B cell (primary cell): ENCODE results near the gene ZFPL1. TPM values are rescaled to one million over a fixed set of nuclear protein-coding genes. Genes with fewer than 3 reads are reported as not detected.

Source experiments
- ATAC-seq: fragments of 200-7000 bp; cut with Tn5 transposase; one replicate; pipeline ENCODE4 v1.10.0; 2021; ENCODE audit warnings: low read depth, mild to moderate bottlenecking, moderate number of reproducible peaks, moderate library complexity
- CTCF ChIA-PET: fragments of 350-600 bp; sonication (Branson Sonifier 250); formaldehyde crosslinking; loops from one replicate; lab custom pipeline; 2021; ENCODE audit warnings: antibody characterized with exemption, inconsistent platforms; lab: Charles Lee
- POLR2A ChIA-PET: fragments of 350-600 bp; sonication (Branson Sonifier 250); formaldehyde crosslinking; loops from one replicate; lab custom pipeline; 2021; ENCODE audit warnings: antibody characterized with exemption; lab: Charles Lee
- DNase-seq: peaks from one replicate; pipeline ENCODE4 v3.0.0; 2013
- H2AFZ ChIP-seq: 2 replicates; pipeline ENCODE4 v1.6.1; 2012; ENCODE audit warnings: mild to moderate bottlenecking, low read depth, low read length; ENCODE audit not compliant: insufficient read depth, poor library complexity, severe bottlenecking
- H3K27ac ChIP-seq, 2 donors: 1 replicate in 1 of 2; 2 replicates in 1 of 2; pipeline ENCODE4 v1.5.1; 2012 to 2013; ENCODE audit warnings: low read length in 2 of 2, mild to moderate bottlenecking in 2 of 2, moderate library complexity in 1 of 2
- H3K27me3 ChIP-seq, 4 experiments: fragments of 200-600 bp in 1 of 4; sonication (generic) in 1 of 4; replicated peaks in 1 of 4; 1 replicate in 2 of 4; 2 replicates in 2 of 4; pipeline versions ENCODE4 v1.6.1 to v1.7.0; 2013 to 2016; ENCODE audit warnings: low read length in 3 of 4, mild to moderate bottlenecking in 2 of 4, mixed read lengths in 1 of 4, moderate library complexity in 1 of 4; ENCODE audit not compliant: insufficient read depth in 4 of 4, control insufficient read depth in 3 of 4; ENCODE audit errors: control extremely low read depth in 1 of 4
- H3K36me3 ChIP-seq, 2 experiments: replicated peaks in 1 of 2; 1 replicate in 1 of 2; 2 replicates in 1 of 2; pipeline versions ENCODE4 v1.6.1 to v1.7.1; 2013; ENCODE audit warnings: low read length in 1 of 2; ENCODE audit not compliant: insufficient read depth in 2 of 2, control insufficient read depth in 1 of 2; ENCODE audit errors: control extremely low read depth in 1 of 2, extremely low read depth in 1 of 2
- H3K4me1 ChIP-seq, 2 donors: fragments of 200-600 bp in 1 of 2; sonication (generic) in 1 of 2; 1 replicate in 1 of 2; 2 replicates in 1 of 2; pipeline versions ENCODE4 v1.5.1 to v1.6.1; 2013 to 2017; ENCODE audit warnings: low read length in 2 of 2; ENCODE audit not compliant: control insufficient read depth in 2 of 2, insufficient read depth in 2 of 2
- H3K4me2 ChIP-seq: replicated peaks from 2 replicates; pipeline ENCODE3; 2012; ENCODE audit warnings: mild to moderate bottlenecking, low read depth, low read length; ENCODE audit not compliant: poor library complexity, severe bottlenecking
- H3K4me3 ChIP-seq, 5 experiments: fragments of 200-600 bp in 1 of 5; sonication (generic) in 1 of 5; 1 replicate in 3 of 5; 2 replicates in 2 of 5; pipeline versions ENCODE4 v1.5.1 to v1.7.0; 2011 to 2016; ENCODE audit warnings: low read length in 4 of 5, mild to moderate bottlenecking in 4 of 5, low read depth in 2 of 5, control low read depth in 1 of 5, moderate library complexity in 1 of 5; ENCODE audit not compliant: insufficient read depth in 1 of 5; ENCODE audit errors: control extremely low read depth in 1 of 5, extremely low read depth in 1 of 5
- H3K79me2 ChIP-seq: fragments of 200-600 bp; sonication (generic); one replicate; pipeline ENCODE4 v1.6.0; 2016; ENCODE audit warnings: low read length; ENCODE audit not compliant: control insufficient read depth, insufficient read depth
- H3K9ac ChIP-seq: fragments of 200-600 bp; sonication (generic); 2 replicates; pipeline ENCODE4 v1.6.1; 2017; ENCODE audit warnings: mild to moderate bottlenecking, low read length, moderate library complexity
- H3K9me3 ChIP-seq, 3 donors: one replicate each; pipeline versions ENCODE4 v1.6.1 to v1.7.1; 2013; ENCODE audit warnings: low read length in 2 of 3; ENCODE audit not compliant: control insufficient read depth in 2 of 3, insufficient read depth in 1 of 3; ENCODE audit errors: control extremely low read depth in 1 of 3
- H4K20me1 ChIP-seq: 2 replicates; pipeline ENCODE4 v1.6.0; 2012; ENCODE audit warnings: mild to moderate bottlenecking, low read length; ENCODE audit not compliant: insufficient read depth, control insufficient read depth, poor library complexity, severe bottlenecking
- H3K27ac Mint-ChIP-seq: one replicate; pipeline ENCODE4 v1.8.0; 2021; ENCODE audit warnings: mixed read lengths
- H3K27me3 Mint-ChIP-seq: one replicate; pipeline ENCODE4 v1.8.0; 2021; ENCODE audit warnings: mixed read lengths
- H3K4me1 Mint-ChIP-seq: one replicate; pipeline ENCODE4 v1.8.0; 2021; ENCODE audit warnings: mixed read lengths
- H3K4me3 Mint-ChIP-seq: one replicate; pipeline ENCODE4 v1.8.0; 2021; ENCODE audit warnings: mixed read lengths
- H3K9me3 Mint-ChIP-seq: one replicate; pipeline ENCODE4 v1.8.0; 2022; ENCODE audit warnings: mixed read lengths; ENCODE audit not compliant: insufficient read depth
- CTCF ChIP-seq: fragments of 200-600 bp; IDR thresholded peaks from one replicate; pipeline ENCODE4 v1.8.0; 2022; ENCODE audit warnings: antibody characterized with exemption, mild to moderate bottlenecking
- EZH2 ChIP-seq: IDR thresholded peaks from 2 replicates; pipeline ENCODE4 v1.6.1; 2012; ENCODE audit warnings: borderline replicate concordance, low read depth, mild to moderate bottlenecking, moderate library complexity, low read length; ENCODE audit not compliant: insufficient read depth, poor library complexity, severe bottlenecking
- WGBS: methylation state at CpG from one replicate; pipeline ENCODE4 v1.1.5; 2013; ENCODE audit warnings: missing lambda C conversion rate; ENCODE audit not compliant: insufficient coverage; 5-methylcytosine and 5-hydroxymethylcytosine counted together
- intact Hi-C: fragments of 100-400 bp; cut with micrococcal nuclease; formaldehyde crosslinking; loops from one replicate; pipeline ENCODE4 v1.10.0; 2022
- polyA plus RNA-seq: library from polyadenylated mRNA; depleted of rRNA; stranded (reverse); fragments of >200 nt; gene quantifications from 2 replicates; pipeline ENCODE4 v1.2.3, GENCODE V29; 2012
- total RNA-seq, 2 donors: library from RNA; stranded (reverse); fragments of 120-200 nt in 1 of 2; gene quantifications; 1 replicate in 1 of 2; 2 replicates in 1 of 2; pipeline versions ENCODE4 v1.2.3 to v1.2.4, GENCODE V29; 2013 to 2022

ZFPL1 gene
- total and polyA plus RNA-seq, 2 donors (not counting 1 experiment from before 2014, with no cell fraction given): 57.3 to 79.2 TPM

GRCh38 chr11:65111744-65112545 lies 27.9 kb downstream of the ZFPL1 start, which contains the start of gene TM7SF2:
Gene TM7SF2 (plus strand): TSS chr11:65111872. CDS start chr11:65112016, 144 bp downstream.
- H3K4me3 ChIP-seq: peak within 1 kb of the TSS; percentile 16 to 92 (median 68)
- Mint-ChIP-seq H3K27me3 (no peaks in the 10 kb centered on the region), H3K27ac (peak within 1 kb of the TSS; percentile 84), H3K9me3 (no peaks in the 10 kb centered on the region), H3K4me1 (peaks cover 52% of the 10 kb centered on the region), H3K4me3 (peak within 1 kb of the TSS; percentile 89)
- ATAC-seq: peak; percentile 81
- no peaks in the 10 kb centered on the region for H3K9me3 ChIP-seq
- peaks cover 29 to 52% of the 10 kb centered on the region in 2 donors for H3K4me1 ChIP-seq
- POLR2A ChIA-PET: interaction anchor here (0.6 to 3.6 kb wide), 12 partner anchors 10 to 396 kb away, joined by 3 to 27 read pairs (median 7); partner anchors contain the start of genes ARL2, CAPN1, DPF2 and FAU
- CTCF ChIA-PET: interaction anchor here (0.5 to 7.7 kb wide), 27 partner anchors 8 to 340 kb away, joined by 3 to 118 read pairs (median 4); partner anchors contain the start of genes ARL2, CAPN1, CDCA5 and FAU
- H2AFZ ChIP-seq: peak within 1 kb of the TSS; percentile 64
- WGBS: under 1% methylated on average over 62 of the region's 64 CpGs
- H3K27me3 ChIP-seq: no peaks in the 10 kb centered on the region
- intact Hi-C loops: loop anchor here (1.0 to 10.0 kb wide), 8 partner anchors 16 to 503 kb away; partner anchors contain the start of genes ATG2A, CDC42BPG, CDC42EP2 and MAP3K11
- H3K27ac ChIP-seq: peak within 1 kb of the TSS; percentile 44 to 54
- H3K4me2 ChIP-seq: peak within 1 kb of the TSS; percentile 99
- peak; percentile 94 for DNase-seq
- no peak for TF ChIP-seq EZH2
- TF ChIP-seq CTCF: no peak
- H4K20me1 ChIP-seq: peaks cover 46% of the 10 kb centered on the region
- peak within 1 kb of the TSS; percentile 80 for H3K9ac ChIP-seq
- H3K36me3 ChIP-seq: peaks cover 0 to 35% of the 10 kb centered on the region in 2 experiments
- H3K79me2 ChIP-seq: peaks cover 50% of the 10 kb centered on the region
